HG02885 (cell line): Measurements from ENCODE around the gene PDZD4.

ENCODE experiments used
- ATAC-seq: cut with Tn5 transposase; IDR thresholded peaks from one replicate; pipeline ENCODE4 v1.9.1; 2021; ENCODE audit warnings: mild to moderate bottlenecking; ENCODE audit not compliant: unreplicated experiment, poor library complexity

The PDZD4 gene

GRCh38 chrX:153816831-153817690 is 13.3 kb downstream of the PDZD4 start:
- ATAC-seq: no peak

GRCh38 chrX:153814591-153815315 is 15.6 kb downstream of the PDZD4 start:
- ATAC-seq: no peak

GRCh38 chrX:153813161-153813560 is 17.2 kb downstream of the PDZD4 start:
- ATAC-seq: no peak

- ATAC-seq: no peak
Measured at GRCh38 chrX:153812220-153812619, 18.1 kb downstream of the PDZD4 start.

GRCh38 chrX:153807976-153808375 is 22.4 kb downstream of the PDZD4 start:
- no peak for ATAC-seq

GRCh38 chrX:153806999-153807575 is 23.3 kb downstream of the PDZD4 start:
- ATAC-seq: no peak

GRCh38 chrX:153805436-153805835 is 24.9 kb downstream of the PDZD4 start:
- ATAC-seq: no peak

- ATAC-seq: no peak
Measured at GRCh38 chrX:153804621-153805020, 25.7 kb downstream of the PDZD4 start.

GRCh38 chrX:153804100-153804595 is 26.2 kb downstream of the PDZD4 start:
- no peak for ATAC-seq

GRCh38 chrX:153803211-153804099 is 26.9 kb downstream of the PDZD4 start:
- no peak for ATAC-seq

GRCh38 chrX:153802513-153803045 is 27.8 kb downstream of the PDZD4 start:
- ATAC-seq: no peak

- no peak for ATAC-seq
Measured at GRCh38 chrX:153801669-153802068, 28.7 kb downstream of the PDZD4 start.

- no peak for ATAC-seq
Measured at GRCh38 chrX:153800746-153801145, 29.6 kb downstream of the PDZD4 start.

GRCh38 chrX:153800177-153800722 is 30.1 kb downstream of the PDZD4 start:
- no peak for ATAC-seq

- ATAC-seq: no peak
Measured at GRCh38 chrX:153799326-153799725, 31.0 kb downstream of the PDZD4 start.

GRCh38 chrX:153797415-153798015 is 32.8 kb downstream of the PDZD4 start:
- no peak for ATAC-seq

- ATAC-seq: peak; percentile 1
Measured at GRCh38 chrX:153794897-153795816, 35.2 kb downstream of the PDZD4 start.
